Dedifferentiated amniotic fluid mesenchymal stem cell (primary cell): ENCODE measurements around the gene KRT6B.

Experiments
- DNase-seq: peaks from one replicate; pipeline ENCODE4 v3.0.0-alpha.2; 2016; ENCODE audit errors: extremely low spot score

KRT6B gene

GRCh38 chr12:52436000-52436827, 15.7 kb downstream of the KRT6B start:
- DNase-seq, result no peak

DNA sequence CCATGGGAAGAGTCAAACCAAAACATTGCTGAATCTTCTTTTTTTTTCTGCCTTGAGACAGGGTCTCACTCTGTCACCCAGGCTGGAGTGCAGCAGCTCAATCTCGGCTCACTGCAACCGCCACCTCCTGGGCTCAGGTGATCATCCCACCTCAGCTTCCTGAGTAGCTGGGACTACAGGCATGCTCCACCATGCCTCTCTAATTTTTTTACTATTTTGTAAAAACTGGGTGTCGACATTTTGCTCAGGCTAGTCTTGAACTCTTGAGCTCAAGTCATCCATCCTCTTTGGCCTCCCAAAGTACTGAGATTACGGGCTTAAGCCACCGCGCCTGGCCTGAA, 16.3 kb downstream of the KRT6B start:
- DNase-seq, result no peak

DNA sequence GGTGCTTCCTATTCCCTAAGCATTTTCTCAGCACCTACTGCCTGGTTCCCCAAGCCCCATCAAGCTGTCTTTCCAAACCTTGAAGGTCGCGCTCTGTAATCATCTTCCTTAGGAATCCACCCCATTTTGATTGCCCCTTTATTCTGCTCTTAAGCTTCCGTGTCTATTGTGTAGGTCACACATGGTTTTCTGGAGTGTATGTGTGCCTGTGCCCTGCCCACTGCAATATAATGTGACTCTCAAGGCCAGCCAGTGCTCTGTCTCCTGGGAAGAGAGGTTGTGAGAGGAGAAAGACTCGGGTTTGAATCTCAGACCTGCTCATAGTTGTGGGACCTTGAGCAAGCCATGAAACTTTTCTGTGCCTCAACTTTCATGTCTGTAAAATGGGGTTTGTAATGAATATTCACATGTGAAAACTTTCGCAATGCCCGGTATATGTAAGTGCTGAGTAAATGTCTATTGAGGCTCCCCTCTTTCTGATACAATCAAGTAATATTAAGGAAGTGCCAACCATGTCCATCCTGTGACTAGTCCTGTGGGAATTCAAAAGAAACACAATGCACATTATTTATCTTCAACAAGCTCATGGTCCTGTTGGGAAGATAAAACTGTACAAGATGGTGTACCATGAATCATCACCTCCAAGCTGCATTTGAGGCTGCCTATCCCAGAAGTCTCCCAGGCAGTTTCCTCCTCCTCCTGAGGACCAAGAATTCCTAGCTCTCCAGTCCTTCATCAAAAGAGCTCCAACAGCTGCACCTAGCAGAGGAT, 17.0 kb downstream of the KRT6B start:
- DNase-seq, result no peak

- no peak for DNase-seq
Measured at GRCh38 chr12:52434081-52434733, 17.7 kb downstream of the KRT6B start, which contains the start of gene KRT75. Gene KRT75, minus strand, starts transcription at chr12:52434371. Its CDS starts 67 bp downstream, at chr12:52434304.

DNA sequence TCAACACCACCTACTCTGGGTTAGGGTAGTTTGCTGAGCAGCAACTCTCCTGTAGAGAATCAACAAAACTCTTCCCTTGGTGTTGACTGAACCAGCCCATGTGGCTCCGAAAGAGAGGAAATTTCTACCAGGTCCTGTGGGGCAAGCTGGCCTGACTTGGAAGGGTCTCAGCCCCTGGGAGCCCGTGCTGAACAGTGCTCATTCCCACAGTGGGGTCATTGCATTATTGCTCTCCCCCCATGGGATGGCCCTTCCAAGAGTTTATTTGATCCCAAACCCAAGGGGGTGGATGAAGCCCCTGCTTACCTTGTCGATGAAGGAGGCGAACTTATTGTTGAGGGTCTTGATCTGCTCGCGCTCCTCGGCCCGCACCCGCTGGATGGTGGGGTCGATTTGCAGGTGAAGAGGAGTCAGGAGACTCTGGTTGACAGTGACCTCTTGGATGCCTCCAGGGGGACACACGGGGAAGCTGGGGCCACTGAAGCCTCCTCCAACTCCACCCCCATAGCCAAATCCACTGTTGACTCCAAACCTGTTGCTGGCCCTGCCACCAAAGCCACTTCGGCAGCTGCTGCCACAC, 18.4 kb downstream of the KRT6B start:
- no peak for DNase-seq

GRCh38 chr12:52432559-52433207, 19.3 kb downstream of the KRT6B start:
- DNase-seq, result no peak

DNA sequence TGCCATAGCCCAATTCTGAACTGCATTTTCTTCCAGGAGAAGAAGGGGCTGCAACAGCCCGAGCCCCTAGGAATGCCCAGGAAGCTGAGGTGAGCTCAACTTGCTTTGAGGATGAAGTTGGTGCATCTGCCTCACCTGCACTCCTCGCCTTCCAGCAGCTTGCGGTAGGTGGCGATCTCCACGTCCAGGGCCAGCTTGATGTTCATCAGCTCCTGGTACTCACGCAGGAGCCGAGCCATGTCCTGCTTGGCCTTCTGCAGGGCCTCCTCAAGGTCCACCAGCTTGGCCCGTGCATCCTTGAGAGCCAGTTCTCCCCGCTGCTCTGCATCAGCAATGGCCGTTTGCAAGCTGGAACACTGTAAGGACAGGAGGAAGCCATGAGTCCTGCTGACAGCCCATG, 23.8 kb downstream of the KRT6B start:
- no peak for DNase-seq

GRCh38 chr12:52427083-52427482, 24.9 kb downstream of the KRT6B start:
- no peak for DNase-seq

DNA sequence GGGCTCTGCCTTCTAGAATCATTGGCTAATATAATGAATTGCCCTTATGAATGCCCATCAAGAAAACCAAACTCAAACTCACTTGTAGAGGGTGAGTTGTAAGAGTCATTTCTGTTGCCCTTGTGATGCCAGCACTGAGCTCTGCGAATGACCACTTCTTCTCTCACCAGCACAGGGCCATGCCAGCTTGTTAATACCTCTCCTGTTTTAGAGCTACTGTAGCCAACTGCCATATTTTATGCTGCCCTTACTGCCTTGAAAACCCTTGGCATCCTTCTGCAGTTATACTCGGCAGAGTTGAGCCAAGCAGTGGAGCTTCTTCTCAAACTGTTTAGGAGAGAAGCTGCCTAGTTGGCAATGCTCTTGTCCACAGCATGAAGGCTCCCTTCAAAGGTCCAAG, 25.9 kb downstream of the KRT6B start:
- no peak for DNase-seq

DNA sequence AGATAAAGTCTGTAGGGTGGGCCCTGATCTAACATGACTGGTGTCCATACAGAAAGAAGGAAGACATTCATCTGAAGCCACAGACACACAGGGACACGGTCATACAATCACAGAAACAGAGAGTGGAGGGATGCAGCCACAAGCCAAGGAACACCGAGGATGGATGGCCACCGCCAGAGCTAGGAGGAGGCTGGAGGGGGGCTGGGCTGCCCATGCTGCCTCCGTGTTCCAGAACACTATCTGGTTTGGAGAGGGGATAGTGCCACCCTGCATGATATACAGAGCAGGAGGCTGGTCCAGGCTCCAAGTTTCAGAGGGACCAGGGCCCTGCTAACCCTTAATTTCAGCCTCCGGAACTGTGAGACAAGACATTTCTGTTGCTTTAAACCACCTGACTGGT, 26.5 kb downstream of the KRT6B start:
- no peak for DNase-seq

GRCh38 chr12:52423661-52424500, 28.1 kb downstream of the KRT6B start:
- DNase-seq, result no peak

DNA sequence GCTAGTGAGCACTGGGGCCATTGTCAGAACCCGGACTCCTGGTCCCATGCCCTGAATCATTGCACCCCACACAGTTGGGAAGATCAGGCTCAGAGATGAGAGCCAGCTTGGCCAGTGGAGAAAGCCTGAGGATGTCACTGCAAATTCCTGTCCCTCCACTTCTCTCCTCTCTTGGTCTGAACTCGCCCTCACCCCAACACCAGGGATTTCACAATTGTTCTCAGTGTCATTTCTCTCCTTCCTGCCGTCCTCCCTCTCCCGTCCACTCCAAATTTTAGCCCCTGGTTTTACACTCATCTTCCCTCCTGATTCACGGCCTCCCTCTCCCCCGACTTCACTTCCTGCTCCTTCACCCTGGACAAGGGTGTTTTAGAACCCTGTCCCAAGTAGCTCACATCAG, 28.9 kb downstream of the KRT6B start:
- DNase-seq, result no peak

DNA sequence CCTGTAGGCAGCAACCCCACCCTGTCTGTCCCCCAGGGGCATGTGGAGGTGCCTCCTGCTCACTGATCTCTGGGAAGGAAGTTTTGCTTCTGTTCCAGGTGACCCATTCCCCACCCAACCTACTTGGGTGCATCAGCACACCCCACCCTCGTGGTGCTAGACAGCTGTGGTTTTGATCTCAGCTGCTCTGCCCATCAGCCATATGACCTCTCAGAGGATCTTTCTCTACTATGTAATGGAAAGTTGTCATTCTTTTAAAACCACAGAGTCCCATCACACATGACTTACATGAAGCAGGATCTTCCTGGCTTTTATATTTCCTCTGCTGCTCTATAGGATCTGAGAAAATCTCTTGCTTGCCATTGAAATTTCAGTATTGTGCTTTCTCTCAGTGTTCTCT, 32.3 kb downstream of the KRT6B start:
- DNase-seq, result no peak

DNA sequence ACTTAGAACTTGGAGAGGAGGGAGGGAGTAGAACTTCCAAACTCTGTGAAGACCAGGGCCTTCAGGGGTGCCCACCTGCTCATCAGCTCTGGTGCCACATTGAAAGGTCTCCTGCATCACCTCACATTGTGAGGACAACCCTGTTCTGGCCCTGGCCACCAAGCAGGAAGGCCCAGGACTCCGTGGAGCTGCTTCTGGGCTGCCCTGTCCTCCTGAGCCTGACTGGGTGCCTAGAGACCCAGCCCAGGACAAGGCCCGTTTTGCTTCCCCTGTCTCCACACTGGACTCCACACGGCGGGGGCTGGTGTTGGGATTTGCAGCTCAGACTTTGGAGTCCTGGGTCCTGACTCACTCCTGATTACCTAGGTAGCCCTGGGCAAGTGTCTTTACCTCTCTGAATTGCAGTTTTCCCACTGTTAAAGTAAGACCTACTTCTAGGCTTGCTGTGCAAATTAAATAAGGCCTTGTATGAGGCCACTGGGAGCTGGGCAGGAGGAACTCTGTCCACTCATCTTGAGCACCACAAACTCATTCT, 33.3 kb downstream of the KRT6B start:
- DNase-seq, result no peak

DNA sequence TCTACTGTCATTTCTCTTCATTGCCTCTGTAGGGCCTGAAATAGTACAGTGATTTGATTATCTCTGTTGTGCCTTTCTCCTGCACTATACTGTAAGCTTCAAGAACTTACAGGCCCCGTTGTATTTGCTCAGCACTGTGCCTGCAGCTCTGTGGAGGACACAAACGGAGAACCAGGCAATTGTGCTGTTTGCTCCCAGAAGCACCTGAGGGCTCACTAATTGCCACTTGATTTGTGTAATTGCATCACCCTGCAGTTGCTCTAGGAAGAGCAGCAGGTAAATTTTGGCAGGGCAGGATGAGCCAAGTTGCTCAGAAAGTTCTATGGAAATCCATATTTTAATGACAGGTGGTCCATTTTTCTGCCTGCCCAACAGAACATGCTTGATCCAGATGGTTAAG, 34.2 kb downstream of the KRT6B start:
- DNase-seq, result no peak

- DNase-seq, result no peak
Measured at GRCh38 chr12:52416795-52417194, 35.2 kb downstream of the KRT6B start.

DNA sequence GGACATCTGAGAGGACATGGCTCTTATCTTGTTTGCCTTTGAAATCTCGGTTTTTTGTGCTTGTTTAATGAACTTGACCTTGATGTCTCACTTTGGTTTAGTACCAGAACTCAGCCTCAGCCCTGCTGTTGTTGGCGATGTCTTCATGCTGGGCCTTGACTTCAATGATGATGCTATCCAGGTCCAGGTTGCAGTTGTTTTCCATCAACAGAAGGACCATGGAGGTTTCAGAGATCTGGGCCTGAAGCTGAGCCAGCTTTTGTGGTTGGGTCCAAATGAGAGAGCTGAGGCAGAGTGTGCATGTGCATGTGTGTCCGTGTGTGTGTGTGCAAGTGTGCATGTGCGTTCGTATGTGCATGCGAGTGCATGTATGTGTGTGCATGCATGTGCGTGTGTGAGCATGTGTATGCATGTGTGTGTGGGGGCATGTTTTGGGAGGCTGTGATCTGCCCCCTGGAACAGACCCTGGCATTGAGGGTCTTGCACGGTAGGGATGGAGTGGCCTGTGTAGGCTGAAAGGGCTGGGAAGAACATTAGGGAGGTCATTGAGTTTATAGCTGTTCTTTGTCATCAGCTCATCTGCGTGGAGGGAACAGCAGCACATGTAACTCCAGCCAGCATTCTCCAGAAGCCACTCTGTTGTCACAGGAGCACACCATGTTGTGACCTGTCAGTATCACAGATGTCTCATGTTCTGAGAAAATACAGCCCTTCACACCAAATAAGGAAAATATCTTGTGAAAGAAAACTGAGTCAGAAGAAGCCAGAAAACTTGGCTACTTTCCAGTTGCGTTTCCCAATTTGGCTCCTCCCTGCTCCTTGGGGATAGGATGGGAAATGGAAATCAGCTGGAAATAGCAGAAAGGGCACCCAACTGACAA, 35.8 kb downstream of the KRT6B start:
- peak; percentile 16 for DNase-seq

- no peak for DNase-seq
Measured at GRCh38 chr12:52414936-52415335, 37.0 kb downstream of the KRT6B start.

DNA sequence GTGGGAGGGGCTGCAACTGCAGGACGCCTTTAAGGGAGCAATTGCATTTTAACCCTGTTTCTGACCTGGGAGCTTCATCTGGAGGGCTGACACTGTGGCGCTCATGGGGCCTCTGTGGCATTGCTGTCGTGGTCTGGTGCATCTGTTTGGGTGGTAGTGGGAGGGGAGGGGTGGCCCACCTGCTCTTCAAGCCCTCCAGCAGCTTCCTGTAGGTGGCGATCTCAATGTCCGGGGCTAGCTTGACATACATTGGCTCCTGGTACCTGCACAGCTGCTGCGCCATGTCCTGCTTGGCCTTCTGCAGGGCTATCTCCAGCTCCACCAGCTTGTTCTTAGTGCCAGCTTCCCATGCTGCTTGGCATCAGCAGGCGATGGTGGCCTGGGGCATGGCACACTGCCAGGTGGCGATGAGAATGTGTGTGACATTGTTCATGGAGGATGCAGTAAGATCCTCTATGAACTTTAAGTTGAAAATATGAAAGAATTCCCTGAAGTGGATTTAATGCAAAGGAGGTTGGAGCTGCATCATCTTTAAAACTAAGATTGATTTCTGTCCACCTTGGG, 38.1 kb downstream of the KRT6B start:
- DNase-seq, result no peak
